LoVo (cell line): ENCODE results near the gene DHFR2.
A peak's percentile ranks its signal among the peaks of the same experiment; 100 is the strongest.
"Not testable (repeated sequence)": the region's sequence is repeated elsewhere in the genome, so short reads cannot be mapped to it uniquely, and the experiment has no call there.

Experiments
- DNase-seq: peaks from one replicate; pipeline ENCODE4 v3.0.0-alpha.2; 2016; ENCODE audit warnings: low spot score

DHFR2 gene

DNA sequence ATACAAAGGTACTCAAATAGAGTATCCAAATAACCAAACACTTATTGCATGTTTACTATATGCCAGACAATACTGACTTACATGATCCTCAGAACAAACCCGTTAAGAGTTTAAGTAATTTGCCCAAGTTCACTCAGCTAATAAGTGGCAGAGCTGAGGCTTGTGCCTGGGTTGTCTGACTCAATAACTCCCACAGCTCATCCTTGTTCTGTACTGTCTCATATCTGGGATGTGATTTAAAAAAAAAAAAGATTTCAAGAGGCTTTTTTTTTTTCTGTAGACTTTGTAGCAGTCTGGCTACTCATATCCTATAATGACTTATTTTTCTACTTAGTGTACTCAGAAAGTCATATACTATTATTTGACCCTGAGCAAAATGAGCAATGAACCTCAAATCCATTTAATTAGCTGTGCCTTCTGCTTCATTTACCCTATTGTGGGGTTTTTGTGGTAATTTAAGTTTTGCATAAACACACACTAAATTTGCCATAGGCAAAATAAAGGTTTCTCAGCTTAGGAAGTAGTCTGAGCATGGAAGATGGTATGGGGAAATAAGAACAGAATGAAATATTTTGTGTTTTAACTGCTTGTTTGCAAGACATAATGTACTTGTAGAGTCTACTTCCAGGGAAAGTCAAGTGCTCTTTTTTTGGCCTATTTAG lies 3.2 kb upstream of the DHFR2 start:
- no peak for DNase-seq

- DNase-seq, result no peak
These were observed 2.4 kb upstream of the DHFR2 start for GRCh38 chr3:94065122-94065521.

GRCh38 chr3:94064243-94064860 lies 1.6 kb upstream of the DHFR2 start:
- no peak for DNase-seq

GRCh38 chr3:94063496-94064119 lies 892 bp upstream of the DHFR2 start:
- no peak for DNase-seq

GRCh38 chr3:94061297-94061696 lies 1.4 kb downstream of the DHFR2 start:
- no peak for DNase-seq

DNA sequence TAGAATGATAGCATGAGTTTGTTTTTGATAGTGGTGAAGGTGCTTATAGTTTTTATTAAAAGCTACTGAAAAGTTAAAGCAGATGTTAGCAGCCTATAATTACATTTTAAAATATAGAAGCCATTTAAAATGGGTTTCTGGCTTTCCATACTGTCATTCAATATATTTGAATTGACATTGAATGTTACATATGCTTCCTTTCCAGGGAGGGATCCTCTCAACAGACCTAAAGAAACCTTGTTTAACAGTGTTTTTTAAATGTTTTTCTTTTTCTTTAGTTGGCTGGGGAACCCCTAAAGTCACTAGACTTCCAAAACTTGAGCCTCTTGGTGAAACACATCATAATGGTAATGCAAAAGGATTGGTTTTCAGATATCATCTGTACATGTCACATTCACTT lies 12.2 kb downstream of the DHFR2 start:
- no peak for DNase-seq

DNA sequence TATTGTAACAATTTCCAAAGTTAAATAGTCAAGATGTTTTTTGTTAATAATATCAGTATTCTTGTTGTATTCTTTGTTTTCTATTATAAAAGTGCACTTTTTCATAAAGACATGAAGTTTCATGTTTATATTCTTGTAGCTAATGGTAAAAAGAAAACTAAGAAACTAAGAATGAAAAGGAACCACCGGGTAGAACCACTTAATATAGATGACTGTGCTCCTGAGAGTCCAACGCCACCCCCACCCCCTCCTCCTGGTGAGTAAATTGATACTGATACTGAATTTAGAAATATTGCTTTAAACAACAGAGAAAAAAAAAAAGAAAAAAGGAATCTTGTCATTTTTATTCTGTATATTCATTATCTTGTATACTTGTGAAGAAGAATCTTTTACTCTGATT lies 13.4 kb downstream of the DHFR2 start:
- no peak for DNase-seq

DNA sequence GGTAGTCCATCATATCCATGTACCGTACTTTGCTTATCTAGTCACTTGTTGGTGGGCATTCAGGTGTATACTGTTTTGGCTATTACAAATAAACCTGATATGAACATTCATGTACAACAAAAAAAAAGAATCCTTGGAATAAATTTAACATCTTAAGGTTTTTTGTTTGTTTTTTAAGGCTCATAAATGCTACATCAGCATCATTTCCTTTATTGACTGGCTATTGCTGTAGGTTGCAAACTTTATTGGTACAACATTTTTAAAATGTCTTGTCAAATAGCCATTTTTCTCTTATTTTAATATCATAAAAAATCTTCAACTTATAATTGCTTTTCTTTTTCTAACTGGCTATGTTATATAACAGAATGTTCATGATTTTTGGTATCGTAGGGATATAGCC lies 16.2 kb downstream of the DHFR2 start:
- DNase-seq, result no peak

DNA sequence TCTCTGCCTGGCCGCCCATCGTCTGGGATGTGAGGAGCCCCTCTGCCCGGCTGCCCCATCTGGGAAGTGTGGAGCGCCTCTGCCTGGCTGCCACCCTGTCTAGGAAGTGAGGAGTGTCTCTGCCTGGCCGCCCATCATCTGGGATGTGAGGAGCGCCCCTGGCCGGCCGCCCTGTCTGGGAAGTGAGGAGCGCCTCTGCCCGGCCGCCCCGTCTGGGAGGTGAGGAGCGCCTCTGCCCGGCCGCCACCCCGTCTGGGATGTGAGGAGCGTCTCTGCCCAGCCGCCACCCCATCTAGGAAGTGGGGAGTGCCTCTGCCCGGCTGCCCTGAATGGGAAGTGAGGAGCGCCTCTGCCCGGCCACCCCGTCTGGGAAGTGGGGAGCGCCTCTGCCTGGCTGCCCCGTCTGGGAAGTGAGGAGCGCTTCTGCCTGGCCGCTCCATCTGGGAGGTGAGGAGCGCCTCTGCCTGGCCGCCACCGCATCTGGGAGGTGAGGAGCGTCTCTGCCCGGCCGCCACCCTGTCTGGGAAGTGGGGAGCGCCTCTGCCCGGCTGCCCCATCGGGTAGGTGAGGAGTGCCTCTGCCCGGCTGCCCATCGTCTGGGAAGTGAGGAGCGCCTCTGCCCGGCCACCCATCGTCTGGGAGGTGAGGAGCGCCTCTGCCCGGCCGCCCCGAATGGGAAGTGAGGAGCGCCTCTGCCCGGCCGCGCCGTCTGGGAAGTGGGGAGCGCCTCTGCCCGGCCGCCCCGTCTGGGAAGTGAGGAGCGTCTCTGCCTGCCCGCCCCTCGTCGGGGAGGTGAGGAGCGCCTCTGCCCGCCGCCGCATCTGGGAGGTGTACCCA lies 18.4 kb downstream of the DHFR2 start:
- not testable (repeated sequence) for DNase-seq

GRCh38 chr3:94043285-94043684 lies 19.4 kb downstream of the DHFR2 start:
- DNase-seq, result no peak

- DNase-seq, result peak; percentile 16
These were observed 25.7 kb downstream of the DHFR2 start for GRCh38 chr3:94036909-94037507.

DNA sequence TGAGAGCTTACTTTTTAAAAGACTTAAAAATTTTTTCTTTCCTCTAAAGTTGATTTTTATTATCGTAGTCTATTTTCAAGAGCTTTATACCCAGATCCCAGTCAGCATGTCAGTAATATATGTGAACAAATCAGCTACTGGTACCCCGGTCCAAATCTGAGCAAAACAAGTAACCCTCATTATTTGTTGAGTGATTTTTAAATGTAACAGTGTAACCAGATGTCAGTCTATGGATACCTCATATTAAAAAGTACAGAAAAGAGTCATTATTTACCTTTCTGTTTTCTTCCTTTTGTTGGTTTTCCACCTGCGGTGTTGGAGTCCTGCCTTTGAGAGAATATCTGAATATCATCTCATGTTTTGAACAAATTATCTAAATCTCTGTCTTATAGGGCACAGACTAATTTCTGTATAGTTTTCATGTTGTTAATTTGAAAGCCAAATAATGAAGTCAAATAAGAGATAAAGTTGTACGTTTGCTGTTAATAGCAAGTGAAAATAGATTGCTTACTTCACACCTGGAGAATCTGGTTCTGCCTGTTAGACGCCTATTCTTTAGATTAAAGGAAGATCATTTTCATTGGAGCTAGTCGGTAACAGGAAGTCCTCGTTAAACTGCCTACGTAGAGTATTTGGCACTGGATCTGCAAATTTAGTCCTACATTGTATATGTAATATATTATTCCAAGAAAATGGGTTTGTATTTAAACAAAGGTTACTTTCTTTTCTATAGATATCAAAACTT lies 34.5 kb downstream of the DHFR2 start, which contains the start of gene STX19:
Gene STX19 (minus strand): TSS at position 505 of the 745 bp plus-strand sequence. CDS start 13,328 bp downstream, outside the sequence.
- peak; percentile 74 for DNase-seq

- DNase-seq, result no peak
These were observed 36.1 kb downstream of the DHFR2 start for GRCh38 chr3:94026623-94027022.

- DNase-seq, result no peak
These were observed 38.3 kb downstream of the DHFR2 start for GRCh38 chr3:94024385-94024784.

GRCh38 chr3:94020293-94020692 lies 42.4 kb downstream of the DHFR2 start:
- DNase-seq, result no peak

DNA sequence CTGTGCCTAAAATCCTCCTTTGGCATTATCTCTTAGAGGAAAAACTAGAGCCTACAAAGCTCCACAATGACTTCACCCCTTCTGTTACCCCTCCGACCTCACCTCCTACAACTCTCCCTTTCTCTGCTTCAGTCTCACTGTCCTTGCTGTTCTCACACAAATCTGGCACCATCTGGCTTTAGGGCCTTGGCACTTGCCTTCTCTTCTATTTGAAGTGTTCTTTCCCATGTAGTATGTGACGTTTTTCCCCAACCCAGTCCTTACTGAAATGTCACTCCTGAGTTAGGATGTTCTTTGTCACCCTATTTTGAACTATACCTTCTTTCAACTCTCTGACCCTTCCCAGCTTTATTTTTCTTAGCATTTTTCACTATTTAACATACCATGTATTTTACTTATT lies 43.1 kb downstream of the DHFR2 start:
- DNase-seq, result no peak

GRCh38 chr3:94015025-94015424 lies 47.7 kb downstream of the DHFR2 start:
- DNase-seq, result no peak

DNA sequence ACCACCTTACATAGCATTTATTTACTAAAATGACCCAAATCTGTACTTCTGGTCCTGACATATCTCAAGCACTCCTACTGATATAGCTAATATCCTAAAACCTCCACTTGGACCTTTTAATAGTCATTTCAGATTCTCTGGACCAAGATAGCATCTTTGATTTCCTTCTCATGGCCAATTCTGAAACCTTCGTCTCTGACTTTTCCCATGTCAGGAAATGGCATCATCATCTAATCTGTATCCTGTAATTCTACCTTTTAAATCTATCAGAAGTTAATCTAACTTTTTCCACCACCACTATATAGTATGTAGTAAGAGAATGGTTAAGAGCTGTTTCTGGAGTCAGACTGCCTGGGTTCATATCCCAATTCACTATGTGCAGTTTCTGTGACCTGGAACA lies 50.5 kb downstream of the DHFR2 start:
- DNase-seq, result no peak

- DNase-seq, result no peak
These were observed 51.4 kb downstream of the DHFR2 start for GRCh38 chr3:94011233-94011711.

DNA sequence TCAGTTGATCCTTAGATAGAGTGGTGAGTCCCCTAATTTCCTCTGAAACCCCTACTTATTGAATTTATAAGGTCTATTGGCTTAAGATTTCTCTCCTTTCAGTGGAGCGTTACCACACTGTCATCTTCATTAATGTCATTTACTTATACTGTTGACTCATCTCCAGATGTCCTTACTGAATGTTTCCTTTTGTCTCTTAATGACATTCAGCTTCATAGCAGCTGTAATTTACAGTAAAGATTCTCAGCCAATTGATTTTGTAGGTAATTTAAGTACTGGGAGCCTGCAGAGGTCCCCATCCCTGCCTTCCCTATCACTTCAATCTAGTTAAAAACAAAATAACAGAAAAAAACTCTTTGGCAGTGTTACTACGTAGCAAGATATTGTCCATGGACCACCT lies 53.1 kb downstream of the DHFR2 start:
- no peak for DNase-seq

DNA sequence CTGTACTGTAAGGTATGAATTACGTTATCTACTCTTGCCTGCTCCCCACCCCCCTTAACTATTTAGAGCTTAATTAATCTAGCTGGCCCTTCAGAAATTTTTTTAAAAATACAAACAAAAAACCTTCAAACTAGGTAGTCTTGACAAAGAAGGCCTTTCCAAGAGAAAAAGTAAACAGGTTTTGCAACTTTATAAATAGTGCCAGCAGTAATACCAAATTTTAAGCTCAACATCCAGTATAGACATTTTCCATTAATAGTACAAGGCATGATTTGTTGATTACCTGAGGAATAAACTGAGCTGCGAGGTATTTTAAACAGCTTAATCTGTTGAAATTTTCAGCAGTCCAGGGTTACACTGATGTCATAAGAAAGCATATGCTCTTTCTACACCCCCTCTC lies 54.5 kb downstream of the DHFR2 start:
- no peak for DNase-seq
